OCI-LY3 (cell line): ENCODE measurements around the gene NRXN3.

Experiments
- CTCF ChIP-seq: fragments of 200-600, 300-600 bp; sonication (generic); IDR thresholded peaks from 2 replicates; pipeline ENCODE4 v1.5.1; 2014; ENCODE audit warnings: antibody characterized with exemption, low read length, low read depth
- EZH2phosphoT487 ChIP-seq: fragments of 200-600 bp; shearing (Covaris generic); IDR thresholded peaks from 2 replicates; pipeline ENCODE4 v1.6.1; 2018; ENCODE audit warnings: antibody characterized with exemption, mixed run types, low read depth

GRCh38 chr14:79077096-79077495 is 906.9 kb downstream of the NRXN3 start:
- TF ChIP-seq EZH2phosphoT487 (no peak), CTCF (no peak)
